ENCODE data around the gene CAPRIN2.

Gene CAPRIN2

DNA sequence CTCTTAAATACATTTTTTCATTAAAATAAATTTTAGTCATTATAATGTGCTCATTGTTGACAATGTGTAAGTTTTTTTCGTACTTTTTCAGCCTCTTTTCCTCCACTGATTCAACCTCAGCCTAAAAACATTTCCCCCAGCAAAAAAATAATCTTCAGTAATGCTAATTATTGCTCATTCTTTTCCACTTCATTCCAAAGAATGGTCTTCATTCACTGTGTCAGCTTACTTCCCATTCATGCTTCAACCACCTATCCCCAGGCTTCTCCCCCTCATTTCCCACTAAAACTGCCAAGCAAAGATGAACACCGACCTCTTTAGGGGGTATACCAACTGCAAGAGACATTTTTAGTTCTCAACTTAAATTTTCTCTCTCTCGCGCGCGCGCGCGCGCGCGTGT, 56.4 kb downstream of the CAPRIN2 start:
- no peak for DNase-seq

DNA sequence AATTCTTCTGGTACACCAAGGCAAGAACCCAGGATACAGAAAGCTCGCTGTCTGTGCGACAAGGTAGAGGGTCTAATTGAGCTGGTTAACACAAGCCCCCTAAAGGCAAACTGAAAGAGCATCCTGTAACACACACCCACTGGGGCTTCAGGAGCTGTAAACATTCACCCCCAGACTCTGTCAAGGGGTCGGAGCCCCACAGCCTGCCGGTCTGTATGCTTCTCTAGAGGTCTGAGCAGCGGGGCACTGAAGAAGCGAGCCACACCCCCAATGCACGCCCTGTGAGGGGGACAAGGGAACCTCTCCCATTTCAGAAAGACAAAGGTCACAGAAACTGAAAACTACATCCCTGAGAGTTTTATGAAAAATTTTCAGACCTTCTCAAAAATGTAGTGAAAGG, 57.8 kb downstream of the CAPRIN2 start:
- no peak for DNase-seq

DNA sequence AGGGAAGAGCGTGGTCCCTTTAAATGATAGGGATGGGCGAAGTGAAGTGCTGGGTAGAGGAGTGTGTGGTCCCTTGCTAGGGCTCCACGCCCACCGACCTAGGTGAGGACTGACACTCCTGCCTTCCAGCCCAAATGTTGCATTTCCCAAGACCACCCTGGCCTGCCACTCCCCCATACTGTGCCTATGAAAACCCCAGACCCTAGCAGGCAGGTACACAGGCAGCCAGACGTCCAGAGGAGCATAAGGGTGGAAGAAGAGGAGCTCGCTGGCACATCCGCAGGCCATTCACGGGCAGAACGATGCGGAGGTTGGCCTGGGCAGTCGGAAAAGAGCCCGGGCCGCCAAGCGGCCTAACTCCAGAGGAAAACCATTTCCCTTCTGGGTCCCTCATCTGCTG, 58.3 kb downstream of the CAPRIN2 start:
- no peak for DNase-seq

- no peak for DNase-seq
These were observed 58.7 kb downstream of the CAPRIN2 start for GRCh38 chr12:30696103-30696408.

DNA sequence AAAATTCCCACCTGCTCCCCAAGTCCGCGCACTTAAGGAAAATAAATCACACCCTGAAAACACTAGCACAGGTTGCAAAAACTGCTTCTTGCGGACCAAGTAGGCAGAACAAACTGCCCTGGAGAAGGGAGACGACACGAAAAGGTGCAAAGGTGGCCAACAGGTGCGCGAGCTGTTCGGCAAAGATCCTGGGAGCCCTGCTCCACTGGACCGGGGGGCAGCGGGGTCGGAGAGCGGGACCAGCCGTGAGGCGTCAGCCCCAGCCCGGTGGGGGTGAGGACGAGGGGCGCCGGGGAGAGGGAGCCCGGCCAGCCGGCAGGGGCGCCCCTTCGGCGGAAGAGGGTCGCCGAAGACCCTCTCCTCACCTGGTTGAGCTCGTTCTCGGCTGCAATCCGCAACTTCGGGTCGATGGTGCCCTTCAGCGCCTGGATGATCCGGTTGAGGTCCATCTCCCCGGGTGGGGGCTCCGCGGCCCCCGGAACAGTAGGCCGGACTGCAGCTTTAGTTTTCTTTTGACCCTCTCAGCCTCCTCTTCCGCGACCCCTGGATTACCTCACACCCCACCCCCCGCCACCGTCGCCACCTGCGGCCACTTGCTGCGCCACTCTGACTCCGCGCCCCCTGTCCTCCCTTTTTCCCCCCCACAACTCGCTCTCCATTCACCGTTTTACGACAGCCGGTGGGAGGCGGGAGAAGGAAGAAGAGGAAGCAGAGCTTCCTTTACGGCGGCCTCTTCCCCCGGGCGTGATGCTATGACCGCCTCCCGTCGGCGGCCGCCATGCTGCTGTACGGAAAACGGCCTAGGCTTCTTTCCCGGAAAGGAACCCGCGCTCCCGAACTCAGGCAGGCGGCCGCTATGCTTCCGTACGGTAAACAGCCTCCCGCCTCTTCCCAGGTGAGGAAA, 59.3 kb downstream of the CAPRIN2 start, which contains the start of gene IPO8:
IPO8 (minus strand) TSS at position 671 of the 904 bp plus-strand sequence; CDS start at position 449, 222 bp downstream.
- DNase-seq: peak; percentile 87 to 88

GRCh38 chr12:30694412-30695198, 60.1 kb downstream of the CAPRIN2 start:
- peak; percentile 1 to 7 for DNase-seq

- no peak for DNase-seq
These were observed 62.3 kb downstream of the CAPRIN2 start for GRCh38 chr12:30692470-30692869.

DNA sequence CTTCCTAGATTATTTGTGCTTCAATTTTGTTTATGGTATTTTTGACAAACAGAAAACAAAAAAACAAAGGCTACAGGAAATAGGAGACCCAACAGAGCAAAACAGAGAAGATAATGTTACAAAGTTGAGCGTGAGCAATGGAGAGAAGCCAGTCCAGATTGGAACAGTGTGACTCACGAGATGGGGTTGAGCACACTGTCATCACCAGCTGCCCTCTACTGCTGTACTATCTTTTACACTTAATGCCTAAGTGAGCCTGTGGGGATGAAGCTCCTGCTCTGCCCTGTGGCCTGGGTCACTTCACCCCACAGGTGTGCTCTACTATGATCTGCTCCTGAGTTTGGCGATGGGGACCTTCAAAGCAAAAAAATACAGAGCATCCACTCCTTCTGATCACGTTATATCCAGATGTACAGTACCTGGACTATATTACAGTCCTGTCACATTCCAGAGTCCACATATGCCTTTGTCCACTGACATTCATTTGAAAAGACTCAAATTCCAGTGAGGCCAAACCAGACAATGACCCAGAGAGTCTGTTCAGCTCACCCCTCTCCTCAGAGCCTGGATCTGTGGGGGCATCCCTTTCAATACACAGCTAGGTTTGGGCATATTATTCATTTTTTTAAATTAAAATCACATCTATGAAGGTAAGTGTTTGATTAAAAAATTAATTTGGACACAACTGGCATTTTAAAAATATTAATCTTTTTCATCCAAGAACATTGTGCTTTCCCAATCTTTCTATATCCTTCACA, 63.5 kb downstream of the CAPRIN2 start:
- DNase-seq: no peak

GRCh38 chr12:30687265-30687986, 67.3 kb downstream of the CAPRIN2 start:
- no peak for DNase-seq

GRCh38 chr12:30679241-30679640, 75.5 kb downstream of the CAPRIN2 start:
- no peak for DNase-seq

- DNase-seq: no peak
These were observed 76.5 kb downstream of the CAPRIN2 start for GRCh38 chr12:30678221-30678620.

DNA sequence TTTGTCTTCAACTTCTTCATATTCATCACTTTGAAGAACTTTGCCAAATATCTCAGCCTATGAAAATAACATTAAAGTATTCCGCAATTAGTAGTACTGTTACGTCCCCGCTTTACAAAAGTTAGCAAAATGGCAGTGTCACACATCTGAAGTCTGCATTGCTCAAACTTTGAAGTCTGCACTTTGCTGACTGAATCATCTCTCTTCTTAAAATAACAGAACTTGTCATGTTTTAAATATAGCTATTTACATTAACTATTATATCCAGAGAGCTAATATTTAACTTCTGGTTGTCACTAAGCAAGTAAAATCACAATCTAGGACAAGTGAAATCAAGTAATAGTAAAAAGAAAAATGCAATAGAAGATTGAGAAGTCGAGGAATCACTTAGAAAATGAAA, 93.5 kb downstream of the CAPRIN2 start:
- no peak for DNase-seq
